GM18519 (cell line): ENCODE measurements around the gene GPSM1.
"Not testable (repeated sequence)": the region's sequence is repeated elsewhere in the genome, so short reads cannot be mapped to it uniquely, and the experiment has no call there.

ENCODE experiments used
- ATAC-seq: cut with Tn5 transposase; IDR thresholded peaks from one replicate; pipeline ENCODE4 v1.9.1; 2021; ENCODE audit warnings: mild to moderate bottlenecking, moderate library complexity; ENCODE audit not compliant: unreplicated experiment, low FRiP score

GPSM1 gene

DNA sequence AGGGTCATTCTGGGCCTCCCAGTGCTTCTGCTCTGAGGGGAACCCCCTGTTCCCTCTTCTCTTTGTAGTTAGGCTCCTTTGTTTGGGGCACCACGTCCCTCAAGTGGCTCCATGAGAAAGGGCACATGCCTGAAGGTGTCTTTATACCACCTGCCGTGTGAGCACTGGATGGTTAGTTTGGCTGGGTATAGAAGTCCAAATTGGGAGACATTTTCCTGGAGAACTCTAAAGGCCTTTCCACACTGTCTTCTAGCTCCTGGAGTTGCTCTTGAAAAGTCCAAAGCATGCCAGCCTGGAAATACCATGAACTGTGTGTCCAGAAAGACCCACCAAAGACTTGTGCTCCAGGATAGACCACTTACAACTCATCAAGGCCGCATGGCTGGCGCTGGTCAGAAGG is 12.4 kb upstream of the GPSM1 start:
- no peak for ATAC-seq

GRCh38 chr9:136316271-136316751 is 11.0 kb upstream of the GPSM1 start:
- ATAC-seq = no peak

GRCh38 chr9:136316896-136317676 is 10.3 kb upstream of the GPSM1 start:
- no peak for ATAC-seq

DNA sequence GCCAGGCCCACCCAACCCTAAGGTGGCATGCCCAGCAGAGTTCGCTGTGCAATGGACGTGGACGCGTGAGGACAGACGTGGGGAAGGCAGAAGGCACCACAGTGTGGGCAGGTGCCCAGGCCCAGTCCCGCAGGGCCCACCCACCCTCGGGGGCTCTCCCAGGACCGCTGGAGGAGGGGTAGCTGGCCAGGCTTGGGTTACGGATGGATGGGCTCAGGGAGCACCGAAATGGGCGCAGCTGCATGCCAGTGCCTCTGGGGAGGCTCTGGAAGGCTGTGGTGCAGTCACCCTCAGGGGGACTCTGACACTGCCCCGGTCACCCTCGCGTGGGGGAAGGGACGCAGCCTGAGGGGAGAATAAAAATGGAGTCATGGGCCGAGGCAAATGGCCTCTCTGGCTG is 9.6 kb upstream of the GPSM1 start:
- ATAC-seq = no peak

DNA sequence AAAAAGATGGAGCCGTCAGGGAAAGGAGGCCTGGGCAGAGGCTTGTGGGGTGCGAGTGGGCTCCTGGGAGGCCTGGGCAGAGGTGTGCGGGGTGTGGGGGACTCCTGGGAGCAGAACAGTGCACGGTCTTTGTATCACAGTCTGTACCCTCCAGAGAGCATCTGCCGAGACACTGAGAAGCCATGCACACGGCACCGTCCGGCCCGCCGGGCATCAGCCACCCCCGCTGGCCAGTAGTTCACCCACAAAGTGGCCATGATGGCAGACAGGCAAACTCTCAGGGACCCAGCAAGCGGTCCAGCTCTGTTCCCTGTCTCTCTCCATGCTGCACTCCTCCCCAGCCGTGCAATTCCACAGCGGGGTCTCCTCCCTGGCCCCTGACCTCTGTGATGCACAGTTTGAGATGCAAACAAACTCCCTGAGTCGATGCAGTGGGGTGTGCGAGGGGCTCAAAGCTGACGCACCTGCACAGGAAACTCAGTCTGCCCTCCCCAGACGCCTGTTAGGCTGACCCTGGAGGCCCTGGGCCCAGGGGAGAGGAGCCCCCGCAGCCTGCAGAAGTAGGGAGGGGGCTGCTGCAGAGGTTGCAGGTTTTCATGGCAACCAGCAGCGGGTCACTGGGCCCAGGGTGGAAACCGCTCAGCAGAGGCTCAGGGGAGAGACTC is 9.1 kb upstream of the GPSM1 start:
- ATAC-seq = no peak

DNA sequence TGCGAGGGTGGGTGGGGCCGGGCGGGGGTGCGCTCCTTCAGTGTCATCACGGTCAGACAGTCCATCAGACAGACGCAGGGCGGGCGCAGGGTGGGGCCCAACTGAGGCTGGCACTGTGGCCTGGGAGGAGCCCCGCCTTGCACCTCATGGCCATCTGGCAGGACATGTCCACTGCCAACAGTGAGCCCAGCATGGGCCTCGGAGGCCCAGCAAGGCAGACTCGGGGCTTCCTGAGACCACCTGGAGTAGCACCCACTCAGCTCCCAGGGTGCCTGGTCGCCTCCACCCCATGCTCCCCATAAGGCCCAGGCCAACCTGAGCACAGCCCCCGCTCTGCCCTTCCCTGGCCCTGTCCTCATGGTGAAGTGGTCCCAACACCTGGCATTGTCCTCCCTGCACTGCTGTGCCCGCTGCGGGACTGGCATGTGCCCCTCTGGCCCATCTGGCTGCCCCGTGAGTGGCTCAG is 8.5 kb upstream of the GPSM1 start:
- no peak for ATAC-seq

GRCh38 chr9:136319244-136319643 is 8.1 kb upstream of the GPSM1 start:
- not testable (repeated sequence) for ATAC-seq

- not testable (repeated sequence) for ATAC-seq
These were observed 7.4 kb upstream of the GPSM1 start for GRCh38 chr9:136319955-136320354.

DNA sequence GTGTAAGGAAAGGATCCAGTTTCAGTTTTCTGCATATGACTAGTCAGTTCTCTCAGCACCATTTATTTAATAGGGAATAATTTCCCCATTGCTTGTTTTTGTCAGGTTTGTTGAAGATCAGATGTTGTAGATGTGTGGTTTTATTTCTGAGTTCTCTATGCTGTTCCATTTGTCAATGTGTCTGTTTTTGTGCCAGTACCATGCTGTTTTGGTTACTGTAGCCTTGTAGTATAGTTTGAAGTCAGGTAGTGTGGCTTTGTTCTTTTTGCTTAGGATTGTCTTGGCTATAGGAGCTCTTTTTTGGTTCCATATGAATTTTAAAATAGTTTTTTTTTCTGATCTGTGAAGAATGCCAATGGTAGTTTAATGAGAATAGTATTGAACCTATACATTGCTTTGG is 6.4 kb upstream of the GPSM1 start:
- ATAC-seq = not testable (repeated sequence)

DNA sequence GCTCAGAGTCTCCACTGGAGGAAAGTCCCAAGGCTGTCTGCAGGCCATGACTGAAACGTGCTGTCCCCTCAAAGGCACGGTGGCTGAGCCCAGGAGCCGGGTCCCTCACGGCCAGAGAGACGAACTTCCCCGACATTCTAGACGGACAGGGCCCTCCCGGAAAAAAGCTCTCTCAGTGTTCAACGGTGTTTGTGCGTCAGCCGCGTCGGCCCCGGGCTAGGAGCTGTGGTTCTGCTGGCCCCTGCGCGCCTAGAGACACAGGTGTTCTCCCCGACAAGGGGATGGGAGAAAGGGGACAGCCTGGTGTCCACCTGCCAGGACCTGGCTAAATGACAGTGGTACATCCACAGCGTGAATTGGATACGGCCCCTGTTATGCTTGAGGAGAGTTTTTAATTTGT is 5.8 kb upstream of the GPSM1 start:
- ATAC-seq = no peak

DNA sequence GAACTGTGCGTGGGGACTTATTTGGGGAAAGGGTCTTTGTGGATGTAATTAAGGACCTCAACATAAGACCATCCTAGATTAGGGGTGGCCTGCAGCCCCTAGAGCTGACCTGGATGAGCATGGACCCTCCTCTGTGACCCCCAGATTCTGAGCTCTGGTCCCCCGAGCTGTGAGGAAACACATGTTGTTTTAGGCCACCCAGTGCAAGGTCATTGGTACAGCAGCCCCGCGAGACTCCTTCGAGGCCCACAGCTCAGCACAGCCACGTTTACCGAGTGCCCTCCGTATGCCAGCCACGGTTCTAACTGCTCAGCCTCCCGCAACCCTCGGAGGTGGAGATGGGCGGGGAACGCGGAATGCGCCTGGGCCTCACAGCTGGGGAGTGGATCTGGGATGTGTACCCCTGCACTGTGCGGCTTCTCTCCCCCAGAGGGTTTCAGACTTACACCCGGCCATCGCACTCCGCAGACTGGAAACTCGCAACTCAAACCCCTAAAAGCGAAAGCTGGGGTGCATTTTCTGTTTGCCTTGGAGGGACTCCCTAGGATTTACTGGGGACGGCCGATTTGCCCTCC is 4.5 kb upstream of the GPSM1 start:
- ATAC-seq = no peak

DNA sequence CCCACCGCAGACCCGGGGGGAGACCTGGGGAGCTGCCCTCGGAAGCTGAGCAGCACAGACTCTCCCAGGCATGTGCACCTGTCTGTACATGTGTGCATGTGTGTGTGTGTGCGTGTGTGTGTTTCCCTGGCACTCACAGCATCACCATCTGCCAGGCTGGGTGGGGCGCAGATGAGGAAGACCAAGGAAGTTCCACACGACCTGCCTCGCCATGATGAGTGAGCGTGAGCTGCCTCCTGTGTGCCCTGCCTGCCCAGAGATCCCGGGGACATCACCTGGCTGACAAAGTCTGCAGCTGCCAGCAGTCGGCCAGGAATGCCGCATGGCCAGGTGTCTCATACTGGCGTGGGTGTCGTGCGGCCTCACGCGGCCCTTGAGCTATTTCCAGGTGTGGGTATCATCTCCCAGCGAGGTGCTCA is 4.0 kb upstream of the GPSM1 start:
- no peak for ATAC-seq

GRCh38 chr9:136324501-136325300 is 2.6 kb upstream of the GPSM1 start:
- no peak for ATAC-seq

- ATAC-seq = no peak
These were observed 2.0 kb upstream of the GPSM1 start for GRCh38 chr9:136325358-136325757.

- ATAC-seq = no peak
These were observed 1.1 kb upstream of the GPSM1 start for GRCh38 chr9:136326061-136326760.

DNA sequence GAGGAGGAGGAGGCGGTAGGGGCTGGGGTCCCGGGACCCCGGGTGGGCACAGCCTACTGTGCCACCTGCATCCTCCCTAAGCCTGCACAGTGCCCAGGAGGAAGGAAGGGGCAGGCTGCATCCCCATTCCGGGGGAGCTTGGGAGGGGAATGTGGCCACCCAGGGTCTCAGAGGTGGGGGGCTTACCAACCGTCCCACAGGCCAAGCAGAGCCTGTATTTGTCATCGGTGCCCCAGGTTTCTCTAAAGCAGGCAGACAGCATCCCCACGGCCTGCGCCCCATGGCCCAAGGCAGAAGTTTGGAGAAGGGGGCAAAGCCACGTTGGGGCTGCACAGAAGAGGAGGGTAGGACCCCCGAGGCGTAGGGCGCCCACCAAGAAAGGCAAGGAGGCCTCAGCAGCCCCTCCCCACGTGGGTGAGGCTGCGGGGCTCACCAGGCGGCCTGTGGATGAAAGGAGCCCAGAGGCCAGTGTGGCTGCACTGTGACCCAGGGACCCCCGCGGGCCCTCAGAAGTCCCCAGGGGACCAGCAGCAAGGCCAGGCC is 507 bp upstream of the GPSM1 start:
- ATAC-seq = no peak

DNA sequence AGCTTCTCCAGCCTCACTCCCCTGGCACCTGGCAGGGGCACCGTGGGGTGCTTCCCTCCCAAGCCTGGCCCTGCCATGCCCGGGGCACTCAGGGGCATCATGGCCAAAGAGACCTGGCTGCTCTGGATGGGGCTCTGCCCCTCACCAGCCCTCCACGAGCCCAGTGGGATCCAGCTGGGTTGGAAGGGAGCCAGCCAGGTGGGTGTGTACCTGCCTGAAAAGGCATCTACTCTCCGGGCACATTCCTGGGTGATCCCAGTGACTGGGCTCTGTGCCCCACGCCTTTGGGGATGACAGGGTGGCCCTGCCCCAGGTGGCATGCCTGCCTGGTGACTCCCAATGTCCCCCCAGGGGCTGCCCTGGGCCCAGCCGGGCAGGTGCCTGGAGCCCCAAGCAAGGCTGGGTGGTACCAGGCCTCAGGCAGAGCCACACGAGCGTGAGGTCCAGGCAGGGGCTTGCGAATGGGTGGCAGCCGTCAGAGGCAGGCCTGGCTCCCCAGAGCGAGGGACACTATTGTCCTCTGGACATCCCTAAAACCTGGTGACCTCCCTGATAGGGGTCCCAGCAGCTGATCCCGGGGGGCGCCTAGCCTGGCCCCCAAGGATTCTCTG is 777 bp downstream of the GPSM1 start:
- no peak for ATAC-seq

GRCh38 chr9:136328622-136329041 is 1.3 kb downstream of the GPSM1 start:
- ATAC-seq = no peak

GRCh38 chr9:136329211-136329627 is 1.9 kb downstream of the GPSM1 start:
- ATAC-seq = no peak
